Activated T-cell treated with anti-CD3 and anti-CD28 coated beads, Interleukin-2, amount 50 U/mL, for 72 hours (primary cell): ENCODE data around the gene TPSD1. TPM values are rescaled to one million over a fixed set of nuclear protein-coding genes. Genes with fewer than 3 reads are reported as not detected.

Experiments used
- ATAC-seq, 2 donors: fragments of 150-1000 bp; cut with Tn5 transposase; replicated peaks in 1 of 2; 2 replicates each; pipeline ENCODE4 v1.10.0; 2021; ENCODE audit warnings: moderate library complexity in 2 of 2, mild to moderate bottlenecking in 1 of 2
- DNase-seq, 2 donors: peaks; one replicate each; pipeline ENCODE4 v3.0.0; 2021 to 2022; ENCODE audit warnings: mixed read lengths in 1 of 2
- H3K27ac Mint-ChIP-seq: one replicate; pipeline ENCODE4 v1.8.0; 2022; ENCODE audit warnings: mild to moderate bottlenecking, moderate library complexity, mixed read lengths
- H3K27me3 Mint-ChIP-seq: one replicate; pipeline ENCODE4 v1.8.0; 2022; ENCODE audit warnings: low read depth, mixed read lengths
- H3K36me3 Mint-ChIP-seq, 2 donors: one replicate each; pipeline ENCODE4 v1.8.0; 2022; ENCODE audit warnings: mixed read lengths in 2 of 2, mild to moderate bottlenecking in 1 of 2; ENCODE audit not compliant: insufficient read depth in 2 of 2
- H3K4me1 Mint-ChIP-seq: one replicate; pipeline ENCODE4 v1.8.0; 2022; ENCODE audit warnings: low read depth, mixed read lengths
- H3K4me3 Mint-ChIP-seq, 2 donors: one replicate each; pipeline ENCODE4 v1.8.0; 2022; ENCODE audit warnings: mild to moderate bottlenecking in 2 of 2, mixed read lengths in 2 of 2, moderate library complexity in 2 of 2
- H3K9me3 Mint-ChIP-seq, 2 donors: one replicate each; pipeline ENCODE4 v1.8.0; 2022; ENCODE audit warnings: mixed read lengths in 2 of 2
- total RNA-seq, 2 donors: library from RNA; stranded (reverse); gene quantifications; one replicate each; pipeline ENCODE4 v1.2.3, GENCODE V29; 2022

Gene TPSD1
- total RNA-seq, 2 donors from 2014 or later = not detected

GRCh38 chr16:1216296-1216619 is 39.6 kb upstream of the TPSD1 start:
- no peak for ATAC-seq
- Mint-ChIP-seq H3K4me1 (no peaks in the 10 kb centered on the region), H3K27me3 (no peaks in the 10 kb centered on the region), H3K9me3 (no peaks in the 10 kb centered on the region), H3K36me3 (no peaks in the 10 kb centered on the region), H3K27ac (no peak overlapping the region), H3K4me3 (no peak overlapping the region)
- no peak for DNase-seq

DNA sequence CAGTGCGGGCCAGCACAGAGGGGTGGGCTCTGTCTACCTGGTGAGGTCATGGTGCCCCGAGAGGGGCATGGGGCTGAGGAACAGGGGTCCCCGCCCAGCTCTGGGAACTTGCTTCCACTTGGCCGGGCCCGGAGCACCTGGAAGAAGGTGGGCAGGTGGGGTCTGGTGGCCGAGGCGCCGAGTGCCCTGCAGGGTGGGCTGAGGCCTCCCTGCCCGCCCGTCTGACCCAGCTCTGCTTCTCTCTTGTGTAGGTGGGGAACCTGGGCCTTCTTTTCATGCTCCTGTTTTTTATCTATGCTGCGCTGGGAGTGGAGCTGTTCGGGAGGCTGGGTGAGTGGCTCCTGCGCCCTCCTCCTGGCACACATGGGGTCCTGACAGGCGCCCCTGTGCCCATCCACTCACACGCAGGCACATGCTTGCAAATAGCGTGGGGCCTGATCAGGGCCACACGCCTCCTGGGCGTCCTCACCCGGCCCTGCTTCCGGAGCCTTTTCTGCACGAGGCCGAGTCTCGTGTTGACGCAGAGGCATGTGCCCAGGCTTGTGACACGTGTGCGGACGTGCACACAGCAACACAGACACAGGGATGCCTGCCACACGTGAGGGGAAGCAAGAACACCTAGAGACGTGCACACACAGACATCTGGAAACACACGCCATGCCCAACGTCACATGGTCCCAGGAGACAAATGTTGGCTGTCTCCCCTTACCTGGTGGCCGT is 39.0 kb upstream of the TPSD1 start:
- Mint-ChIP-seq H3K27me3 (no peaks in the 10 kb centered on the region), H3K4me1 (no peaks in the 10 kb centered on the region), H3K36me3 (no peaks in the 10 kb centered on the region), H3K9me3 (no peaks in the 10 kb centered on the region), H3K4me3 (no peak overlapping the region), H3K27ac (no peak overlapping the region)
- no peak for DNase-seq
- ATAC-seq = no peak

DNA sequence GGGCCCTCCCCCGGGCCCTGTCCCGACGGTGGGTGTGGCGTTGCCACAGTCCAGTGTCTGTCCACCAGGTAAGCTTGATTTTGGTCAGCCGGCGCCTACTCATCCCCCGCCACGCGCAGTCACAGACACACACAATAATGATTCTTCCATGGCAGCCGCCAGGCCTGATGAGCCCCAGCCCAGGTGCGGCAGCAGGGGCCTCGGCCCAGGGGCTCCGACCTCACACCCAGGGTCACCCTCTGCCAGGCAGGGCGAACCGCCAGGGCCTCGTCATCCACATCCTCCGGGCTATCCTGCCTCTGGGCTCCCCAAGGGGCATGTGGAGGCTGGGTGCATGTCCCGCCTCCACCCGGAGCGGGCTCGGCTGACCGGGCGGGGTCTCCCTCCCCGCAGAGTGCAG is 38.3 kb upstream of the TPSD1 start:
- H3K36me3 Mint-ChIP-seq = no peaks in the 10 kb centered on the region
- no peaks in the 10 kb centered on the region for H3K4me1 Mint-ChIP-seq
- no peaks in the 10 kb centered on the region for H3K27me3 Mint-ChIP-seq
- ATAC-seq (no peak), DNase-seq (no peak)
- H3K27ac Mint-ChIP-seq = no peak overlapping the region
- no peak overlapping the region for H3K4me3 Mint-ChIP-seq
- H3K9me3 Mint-ChIP-seq = no peaks in the 10 kb centered on the region

DNA sequence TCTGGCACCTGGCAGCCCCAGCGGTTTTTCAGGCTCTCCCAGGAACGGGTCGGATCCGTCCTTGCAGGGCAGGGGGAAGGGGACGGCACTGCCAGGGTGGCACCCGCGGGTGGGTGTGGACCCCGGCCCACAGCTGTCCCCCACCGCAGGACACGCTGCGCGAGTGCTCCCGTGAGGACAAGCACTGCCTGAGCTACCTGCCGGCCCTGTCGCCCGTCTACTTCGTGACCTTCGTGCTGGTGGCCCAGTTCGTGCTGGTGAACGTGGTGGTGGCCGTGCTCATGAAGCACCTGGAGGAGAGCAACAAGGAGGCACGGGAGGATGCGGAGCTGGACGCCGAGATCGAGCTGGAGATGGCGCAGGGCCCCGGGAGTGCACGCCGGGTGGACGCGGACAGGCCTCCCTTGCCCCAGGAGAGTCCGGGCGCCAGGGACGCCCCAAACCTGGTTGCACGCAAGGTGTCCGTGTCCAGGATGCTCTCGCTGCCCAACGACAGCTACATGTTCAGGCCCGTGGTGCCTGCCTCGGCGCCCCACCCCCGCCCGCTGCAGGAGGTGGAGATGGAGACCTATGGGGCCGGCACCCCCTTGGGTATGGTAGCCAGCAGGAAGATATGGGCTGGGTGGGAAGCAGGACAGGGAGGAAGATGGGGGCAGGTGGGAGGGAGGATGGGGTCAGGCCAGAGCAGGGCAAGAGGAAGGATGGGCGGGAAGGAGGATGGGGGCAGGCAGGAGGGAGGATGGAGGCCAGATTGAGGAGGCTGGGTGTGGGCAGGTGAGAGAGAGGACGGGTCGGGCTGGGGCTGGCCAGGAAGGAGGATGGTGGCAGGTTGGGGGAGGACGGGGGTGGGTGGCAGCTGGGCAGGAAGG is 37.6 kb upstream of the TPSD1 start:
- no peak for ATAC-seq
- H3K4me3 Mint-ChIP-seq = no peak overlapping the region
- no peaks in the 10 kb centered on the region for H3K4me1 Mint-ChIP-seq
- H3K27me3 Mint-ChIP-seq = no peaks in the 10 kb centered on the region
- no peak overlapping the region for H3K27ac Mint-ChIP-seq
- DNase-seq = no peak
- H3K9me3 Mint-ChIP-seq = no peaks in the 10 kb centered on the region
- no peaks in the 10 kb centered on the region for H3K36me3 Mint-ChIP-seq

GRCh38 chr16:1218930-1219611 is 36.8 kb upstream of the TPSD1 start:
- Mint-ChIP-seq H3K4me1 (no peaks in the 10 kb centered on the region), H3K27ac (no peak overlapping the region), H3K4me3 (no peak overlapping the region), H3K9me3 (no peaks in the 10 kb centered on the region), H3K36me3 (no peaks in the 10 kb centered on the region), H3K27me3 (no peaks in the 10 kb centered on the region)
- no peak for DNase-seq
- no peak for ATAC-seq

DNA sequence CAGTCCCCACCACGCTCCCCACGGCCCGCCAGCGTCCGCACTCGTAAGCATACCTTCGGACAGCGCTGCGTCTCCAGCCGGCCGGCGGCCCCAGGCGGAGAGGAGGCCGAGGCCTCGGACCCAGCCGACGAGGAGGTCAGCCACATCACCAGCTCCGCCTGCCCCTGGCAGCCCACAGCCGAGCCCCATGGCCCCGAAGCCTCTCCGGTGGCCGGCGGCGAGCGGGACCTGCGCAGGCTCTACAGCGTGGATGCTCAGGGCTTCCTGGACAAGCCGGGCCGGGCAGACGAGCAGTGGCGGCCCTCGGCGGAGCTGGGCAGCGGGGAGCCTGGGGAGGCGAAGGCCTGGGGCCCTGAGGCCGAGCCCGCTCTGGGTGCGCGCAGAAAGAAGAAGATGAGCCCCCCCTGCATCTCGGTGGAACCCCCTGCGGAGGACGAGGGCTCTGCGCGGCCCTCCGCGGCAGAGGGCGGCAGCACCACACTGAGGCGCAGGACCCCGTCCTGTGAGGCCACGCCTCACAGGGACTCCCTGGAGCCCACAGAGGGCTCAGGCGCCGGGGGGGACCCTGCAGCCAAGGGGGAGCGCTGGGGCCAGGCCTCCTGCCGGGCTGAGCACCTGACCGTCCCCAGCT is 35.7 kb upstream of the TPSD1 start:
- DNase-seq = no peak
- H3K4me1 Mint-ChIP-seq = no peaks in the 10 kb centered on the region
- H3K36me3 Mint-ChIP-seq = no peaks in the 10 kb centered on the region
- no peaks in the 10 kb centered on the region for H3K9me3 Mint-ChIP-seq
- H3K27ac Mint-ChIP-seq = no peak overlapping the region
- no peak for ATAC-seq
- H3K4me3 Mint-ChIP-seq = no peak overlapping the region
- H3K27me3 Mint-ChIP-seq = no peaks in the 10 kb centered on the region

GRCh38 chr16:1220841-1221627 is 34.8 kb upstream of the TPSD1 start:
- H3K4me3 Mint-ChIP-seq = no peak overlapping the region
- H3K27me3 Mint-ChIP-seq = no peaks in the 10 kb centered on the region
- ATAC-seq (no peak), DNase-seq (no peak)
- no peaks in the 10 kb centered on the region for H3K4me1 Mint-ChIP-seq
- no peaks in the 10 kb centered on the region for H3K36me3 Mint-ChIP-seq
- no peak overlapping the region for H3K27ac Mint-ChIP-seq
- no peaks in the 10 kb centered on the region for H3K9me3 Mint-ChIP-seq

DNA sequence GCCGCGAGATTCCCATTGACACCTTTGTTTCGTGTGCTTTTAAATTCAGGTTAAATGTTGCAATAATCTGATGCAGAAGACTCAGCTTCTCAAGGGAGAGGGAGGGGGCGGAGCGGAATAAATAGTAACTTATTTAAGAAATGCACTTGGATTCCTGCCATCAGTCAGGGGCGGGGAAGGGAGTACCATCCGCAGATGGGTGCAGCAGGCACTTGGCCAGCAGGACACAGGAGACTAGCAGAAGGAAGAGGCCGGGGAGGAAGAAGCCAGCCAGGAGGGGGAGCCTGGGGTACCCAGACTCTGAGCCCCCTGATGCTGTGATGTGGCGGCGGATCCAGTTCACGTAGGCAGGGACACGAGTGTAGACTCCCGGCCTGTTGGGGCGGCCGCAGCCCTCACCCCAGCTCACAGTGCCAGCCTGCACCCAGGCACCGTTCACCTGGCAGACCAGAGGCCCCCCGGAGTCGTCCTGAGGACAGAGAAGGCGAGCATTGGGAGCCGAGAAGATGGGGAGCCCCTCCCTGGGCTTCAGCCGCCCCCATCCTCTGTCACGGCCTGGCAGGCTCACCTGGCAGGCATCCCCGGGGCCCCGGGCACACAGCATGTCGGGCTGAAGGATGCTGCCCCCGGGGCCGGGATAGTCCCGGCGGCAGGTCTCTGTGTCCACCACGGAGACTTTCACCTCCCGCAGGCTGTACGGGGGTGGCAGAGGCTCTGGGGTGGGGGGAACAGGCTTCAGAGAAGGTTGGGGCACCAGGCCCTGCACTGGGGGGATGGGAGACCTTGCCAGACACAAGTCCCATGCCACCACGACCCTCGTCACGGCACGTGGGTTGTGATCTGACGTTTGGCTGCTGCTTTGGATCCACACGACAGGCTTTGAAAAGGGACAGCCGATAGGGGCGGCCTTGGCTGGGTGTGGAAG is 34.0 kb upstream of the TPSD1 start:
- H3K4me3 Mint-ChIP-seq = no peak overlapping the region
- no peaks in the 10 kb centered on the region for H3K9me3 Mint-ChIP-seq
- no peaks in the 10 kb centered on the region for H3K4me1 Mint-ChIP-seq
- no peaks in the 10 kb centered on the region for H3K36me3 Mint-ChIP-seq
- ATAC-seq (no peak), DNase-seq (no peak)
- H3K27ac Mint-ChIP-seq = no peak overlapping the region
- H3K27me3 Mint-ChIP-seq = no peaks in the 10 kb centered on the region

DNA sequence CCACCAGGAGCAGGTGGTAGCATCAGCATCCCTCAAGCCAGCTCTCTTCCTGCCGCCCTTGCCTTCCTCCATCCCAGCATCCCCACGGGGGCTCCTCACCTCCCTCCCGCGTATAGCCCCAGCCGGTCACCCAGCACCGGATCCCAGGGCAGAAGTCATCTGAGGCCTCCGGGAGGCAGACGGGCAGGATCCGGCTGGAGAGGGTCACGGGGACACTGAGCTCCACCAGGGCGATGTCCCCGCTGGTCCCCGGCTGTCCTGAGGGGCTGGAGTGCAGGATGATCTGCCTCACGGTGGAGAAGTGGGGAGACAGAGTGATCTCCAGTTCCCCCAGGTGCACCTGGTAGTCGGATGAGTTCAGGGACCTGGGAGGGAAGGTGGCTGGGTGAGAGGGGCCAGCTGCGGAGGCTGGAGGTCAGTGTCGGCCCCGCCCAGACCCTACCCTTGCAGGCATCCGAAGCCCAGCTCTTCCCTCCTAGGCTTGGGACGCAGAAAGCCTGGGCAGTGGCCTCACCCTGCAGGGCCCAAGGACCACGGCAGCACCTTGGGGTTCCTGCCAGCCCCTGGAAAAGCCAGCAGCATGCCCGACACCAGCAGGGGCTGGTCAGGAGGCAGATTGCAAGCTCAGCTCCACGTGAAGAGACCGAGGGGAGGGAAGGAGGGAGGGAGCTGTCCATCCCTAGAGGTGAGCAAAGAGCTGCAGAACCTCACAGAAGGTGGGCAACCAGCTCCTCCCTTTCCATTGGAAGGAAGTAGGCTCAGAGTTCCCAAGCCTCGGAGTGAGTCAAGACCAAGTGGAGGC is 33.1 kb upstream of the TPSD1 start:
- no peaks in the 10 kb centered on the region for H3K36me3 Mint-ChIP-seq
- H3K4me3 Mint-ChIP-seq = no peak overlapping the region
- no peaks in the 10 kb centered on the region for H3K27me3 Mint-ChIP-seq
- no peak overlapping the region for H3K27ac Mint-ChIP-seq
- H3K4me1 Mint-ChIP-seq = no peaks in the 10 kb centered on the region
- no peaks in the 10 kb centered on the region for H3K9me3 Mint-ChIP-seq
- DNase-seq (no peak), ATAC-seq (no peak)

- Mint-ChIP-seq H3K4me3 (no peak overlapping the region), H3K9me3 (no peaks in the 10 kb centered on the region), H3K27me3 (no peaks in the 10 kb centered on the region), H3K4me1 (no peaks in the 10 kb centered on the region), H3K27ac (no peak overlapping the region), H3K36me3 (no peaks in the 10 kb centered on the region)
- ATAC-seq = no peak
- no peak for DNase-seq
These were observed 32.3 kb upstream of the TPSD1 start for GRCh38 chr16:1223355-1224214.

DNA sequence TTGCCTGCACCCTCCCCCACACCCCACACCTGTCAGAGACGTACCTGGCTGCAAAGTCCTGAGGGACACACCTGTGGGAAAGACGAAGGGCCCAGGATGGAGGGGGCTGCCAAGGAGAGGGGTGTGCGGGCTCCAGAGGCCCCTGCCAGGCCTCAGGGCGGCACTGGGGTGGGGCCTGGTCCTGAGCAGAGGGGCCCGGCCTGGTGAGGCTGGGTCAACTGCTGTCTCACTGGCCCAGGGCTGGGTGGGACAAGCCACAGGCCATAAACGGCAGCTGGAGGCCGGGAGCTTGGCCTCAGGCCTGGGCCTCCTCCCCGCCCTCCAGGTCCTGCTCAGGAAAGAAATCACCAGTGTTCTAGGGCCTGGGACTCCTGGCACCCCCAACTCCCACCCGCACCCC is 31.3 kb upstream of the TPSD1 start:
- Mint-ChIP-seq H3K27ac (no peak overlapping the region), H3K4me1 (no peaks in the 10 kb centered on the region), H3K27me3 (no peaks in the 10 kb centered on the region), H3K36me3 (no peaks in the 10 kb centered on the region), H3K4me3 (no peak overlapping the region), H3K9me3 (no peaks in the 10 kb centered on the region)
- DNase-seq (no peak), ATAC-seq (no peak)
